ENCODE results near the gene NOL3. TPM values are rescaled to one million over a fixed set of nuclear protein-coding genes. Genes with fewer than 3 reads are reported as not detected.

NOL3 gene
- total and polyA plus RNA-seq, 2 of the 13 experiments (the other 11 are each of a cell fraction or from before 2014, with no cell fraction given), result 5.7 to 20.5 TPM

DNA sequence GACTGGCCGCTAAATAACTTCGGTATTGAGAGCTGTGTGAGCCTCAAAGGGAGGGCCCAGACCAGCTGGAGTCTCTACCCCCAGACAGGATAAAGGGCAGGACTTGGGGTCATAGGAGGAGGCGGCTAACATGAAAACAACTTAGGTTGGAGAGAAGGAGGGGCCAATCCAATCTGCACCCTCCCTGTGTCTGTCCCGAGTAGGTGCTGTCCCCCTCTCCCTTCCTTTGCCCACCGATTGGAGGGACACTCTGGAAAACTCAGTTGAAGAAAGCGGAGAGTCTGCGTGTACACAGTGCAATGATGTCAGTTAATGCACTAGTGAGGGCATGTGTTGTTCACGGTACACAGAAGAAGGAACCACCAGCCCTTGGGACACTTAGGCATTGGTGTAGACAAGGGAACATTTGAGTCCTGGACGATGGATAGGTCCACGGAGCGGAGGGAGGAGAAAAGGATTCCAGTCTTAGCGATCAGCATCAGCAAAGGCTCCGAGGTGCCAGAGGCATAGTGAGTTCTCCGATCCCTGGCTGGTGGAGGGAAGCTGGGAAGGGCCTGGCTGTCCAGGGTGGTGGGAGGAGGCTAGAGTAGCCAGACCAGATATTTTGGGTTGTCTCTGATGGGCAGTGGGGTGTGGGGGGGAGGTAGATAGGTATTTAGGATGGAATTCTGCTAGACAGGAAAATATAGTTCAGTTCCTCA is 761 bp downstream of the NOL3 start (continued):
- TF ChIP-seq CENPX (CRISPR knock-in tag; IDR thresholded peaks at IDR 0.05) (no peak), ZC3H13 (CRISPR knock-in tag; IDR thresholded peaks at IDR 0.05) (no peak)
- TF ChIP-seq, protein P1, sequence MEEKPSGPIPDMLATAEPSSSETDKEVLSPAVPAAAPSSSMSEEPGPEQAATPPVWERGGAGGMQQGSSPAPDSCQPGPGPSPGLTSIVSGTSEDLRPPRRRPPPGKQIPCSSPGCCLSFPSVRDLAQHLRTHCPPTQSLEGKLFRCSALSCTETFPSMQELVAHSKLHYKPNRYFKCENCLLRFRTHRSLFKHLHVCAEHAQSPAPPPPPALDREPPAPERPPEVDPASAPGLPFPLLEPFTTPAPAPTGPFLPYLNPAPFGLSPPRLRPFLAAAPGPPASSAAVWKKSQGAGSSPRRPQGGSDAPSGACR (CRISPR knock-in tag; IDR thresholded peaks at IDR 0.05), result no peak; the same call in 1 of the 2 replicates

DNA sequence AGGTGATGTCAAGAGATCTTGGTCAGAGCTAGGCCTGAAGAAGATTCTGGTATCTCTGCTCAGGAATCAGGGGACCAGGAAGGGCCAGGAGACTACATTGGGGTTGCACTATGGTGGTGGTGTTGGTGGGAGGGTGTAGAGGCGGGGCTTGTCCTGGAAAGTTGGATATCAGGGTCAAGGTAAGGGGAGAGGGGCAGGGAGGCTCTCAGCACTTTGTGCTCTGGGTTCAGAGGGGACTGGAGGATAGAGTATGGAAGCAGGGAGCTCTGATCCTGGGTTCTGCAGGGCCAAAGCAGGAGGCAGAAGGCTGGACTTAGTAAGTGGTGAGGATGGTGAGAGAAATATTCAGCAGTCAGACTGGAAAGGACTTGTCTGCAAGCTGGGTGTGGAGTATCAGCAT is 3.0 kb downstream of the NOL3 start:
- BruUV-seq (replicated peaks), result no TSS peak
- peaks cover 0 to 8% of the 10 kb centered on the region in 2 experiments; a peak in 2 of 5 replicates for H3K27me3 ChIP-seq (ENCODE audit: control insufficient read depth in 1 of 2, insufficient read depth in 2 of 2, low read length in 2 of 2)
- peak overlapping the region; percentile 52 to 75 (median 59) for H3K4me3 ChIP-seq (replicated peaks in 1 of 3; ENCODE audit: insufficient read depth in 1 of 3, low read depth in 2 of 3, low read length in 3 of 3)
- H3K79me2 ChIP-seq (ENCODE audit: insufficient read depth, low read length), result no peaks in the 10 kb centered on the region
- no peak overlapping the region for H2AFZ ChIP-seq (ENCODE audit: low read length)
- DNase-seq (ENCODE audit: low spot score) (no peak), FAIRE-seq (no peak), ATAC-seq (no peak)
- H4K20me1 ChIP-seq (ENCODE audit: insufficient read depth, low read length), result no peaks in the 10 kb centered on the region
- ChIA-PET CTCF (ENCODE audit: low intra/inter-chr PET ratio, low total read pairs) (interaction anchor here (1.5 kb wide), 1 partner anchor 13 kb away, joined by 5 read pairs; no protein-coding TSS in a partner anchor), POLR2A (interaction anchor here (1.3 to 2.7 kb wide), 4 partner anchors 11 to 62 kb away, joined by 3 to 18 read pairs (median 7); partner anchors contain the start of gene MATCAP1)
- H3K36me3 ChIP-seq (replicated peaks in 1 of 2; ENCODE audit: control insufficient read depth in 1 of 2, insufficient read depth in 2 of 2, low read length in 2 of 2), result no peaks in the 10 kb centered on the region; a peak in 1 of 5 replicates
- intact Hi-C loops (cut with micrococcal nuclease; ENCODE audit: unreplicated experiment) (no loop called here), in situ Hi-C loops (cut with HindIII; ENCODE audit: extremely low pct_ligation_motif_present, low pct_unique_long_range_greater_than_20kb) (no loop called here)
- no peaks in the 10 kb centered on the region for H3K9me3 ChIP-seq (ENCODE audit: low read length)
- 18% methylated on average over 1 of the region's 1 CpG for WGBS (ENCODE audit: low lambda C conversion rate)
- H3K4me2 ChIP-seq (ENCODE audit: low read depth, low read length), result peak overlapping the region; percentile 99
- no peak overlapping the region for H3K27ac ChIP-seq (ENCODE audit: extremely low read length, insufficient read depth, low read length)
- H3K9ac ChIP-seq (ENCODE audit: insufficient read depth, low read depth, low read length), result peak overlapping the region; percentile 34; the same call in 1 of the 2 replicates
- H3K4me1 ChIP-seq (ENCODE audit: insufficient read depth, low read length), result peaks cover 62% of the 10 kb centered on the region
- TF ChIP-seq NR2F6 (IDR thresholded peaks at IDR 0.05) (peak; percentile 45; the same call in 1 of the 2 replicates), NR2F6 (CRISPR knock-in tag; IDR thresholded peaks at IDR 0.05) (peak; percentile 74), ESRRA (CRISPR knock-in tag; IDR thresholded peaks at IDR 0.05; ENCODE audit: low read depth) (0 out of 2 replicates have a peak, but pooled peaks have one; percentile 19), ZNF614 (CRISPR knock-in tag; IDR thresholded peaks at IDR 0.05; ENCODE audit: borderline replicate concordance) (no peak), NBN (conservative IDR thresholded peaks at IDR 0.05) (no peak), HNF4A (CRISPR knock-in tag; IDR thresholded peaks at IDR 0.05) (peak; percentile 37; the same call in 1 of the 2 replicates), SP4 (CRISPR knock-in tag; IDR thresholded peaks at IDR 0.05) (0 out of 2 replicates have a peak, but pooled peaks have one; percentile 2), RBM39 (IDR thresholded peaks at IDR 0.05; ENCODE audit: low read depth, low read length, poor library complexity, severe bottlenecking) (no peak)
- TF ChIP-seq, protein P2, sequence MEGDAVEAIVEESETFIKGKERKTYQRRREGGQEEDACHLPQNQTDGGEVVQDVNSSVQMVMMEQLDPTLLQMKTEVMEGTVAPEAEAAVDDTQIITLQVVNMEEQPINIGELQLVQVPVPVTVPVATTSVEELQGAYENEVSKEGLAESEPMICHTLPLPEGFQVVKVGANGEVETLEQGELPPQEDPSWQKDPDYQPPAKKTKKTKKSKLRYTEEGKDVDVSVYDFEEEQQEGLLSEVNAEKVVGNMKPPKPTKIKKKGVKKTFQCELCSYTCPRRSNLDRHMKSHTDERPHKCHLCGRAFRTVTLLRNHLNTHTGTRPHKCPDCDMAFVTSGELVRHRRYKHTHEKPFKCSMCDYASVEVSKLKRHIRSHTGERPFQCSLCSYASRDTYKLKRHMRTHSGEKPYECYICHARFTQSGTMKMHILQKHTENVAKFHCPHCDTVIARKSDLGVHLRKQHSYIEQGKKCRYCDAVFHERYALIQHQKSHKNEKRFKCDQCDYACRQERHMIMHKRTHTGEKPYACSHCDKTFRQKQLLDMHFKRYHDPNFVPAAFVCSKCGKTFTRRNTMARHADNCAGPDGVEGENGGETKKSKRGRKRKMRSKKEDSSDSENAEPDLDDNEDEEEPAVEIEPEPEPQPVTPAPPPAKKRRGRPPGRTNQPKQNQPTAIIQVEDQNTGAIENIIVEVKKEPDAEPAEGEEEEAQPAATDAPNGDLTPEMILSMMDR (CRISPR knock-in tag; IDR thresholded peaks at IDR 0.05), result 0 out of 2 replicates have a peak, but pooled peaks have one; percentile 3
- TF ChIP-seq, protein P3, sequence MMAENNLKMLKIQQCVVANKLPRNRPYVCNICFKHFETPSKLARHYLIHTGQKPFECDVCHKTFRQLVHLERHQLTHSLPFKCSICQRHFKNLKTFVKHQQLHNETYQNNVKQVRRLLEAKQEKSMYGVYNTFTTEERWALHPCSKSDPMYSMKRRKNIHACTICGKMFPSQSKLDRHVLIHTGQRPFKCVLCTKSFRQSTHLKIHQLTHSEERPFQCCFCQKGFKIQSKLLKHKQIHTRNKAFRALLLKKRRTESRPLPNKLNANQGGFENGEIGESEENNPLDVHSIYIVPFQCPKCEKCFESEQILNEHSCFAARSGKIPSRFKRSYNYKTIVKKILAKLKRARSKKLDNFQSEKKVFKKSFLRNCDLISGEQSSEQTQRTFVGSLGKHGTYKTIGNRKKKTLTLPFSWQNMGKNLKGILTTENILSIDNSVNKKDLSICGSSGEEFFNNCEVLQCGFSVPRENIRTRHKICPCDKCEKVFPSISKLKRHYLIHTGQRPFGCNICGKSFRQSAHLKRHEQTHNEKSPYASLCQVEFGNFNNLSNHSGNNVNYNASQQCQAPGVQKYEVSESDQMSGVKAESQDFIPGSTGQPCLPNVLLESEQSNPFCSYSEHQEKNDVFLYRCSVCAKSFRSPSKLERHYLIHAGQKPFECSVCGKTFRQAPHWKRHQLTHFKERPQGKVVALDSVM (CRISPR knock-in tag; IDR thresholded peaks at IDR 0.05), result no peak
- TF ChIP-seq, protein P4, sequence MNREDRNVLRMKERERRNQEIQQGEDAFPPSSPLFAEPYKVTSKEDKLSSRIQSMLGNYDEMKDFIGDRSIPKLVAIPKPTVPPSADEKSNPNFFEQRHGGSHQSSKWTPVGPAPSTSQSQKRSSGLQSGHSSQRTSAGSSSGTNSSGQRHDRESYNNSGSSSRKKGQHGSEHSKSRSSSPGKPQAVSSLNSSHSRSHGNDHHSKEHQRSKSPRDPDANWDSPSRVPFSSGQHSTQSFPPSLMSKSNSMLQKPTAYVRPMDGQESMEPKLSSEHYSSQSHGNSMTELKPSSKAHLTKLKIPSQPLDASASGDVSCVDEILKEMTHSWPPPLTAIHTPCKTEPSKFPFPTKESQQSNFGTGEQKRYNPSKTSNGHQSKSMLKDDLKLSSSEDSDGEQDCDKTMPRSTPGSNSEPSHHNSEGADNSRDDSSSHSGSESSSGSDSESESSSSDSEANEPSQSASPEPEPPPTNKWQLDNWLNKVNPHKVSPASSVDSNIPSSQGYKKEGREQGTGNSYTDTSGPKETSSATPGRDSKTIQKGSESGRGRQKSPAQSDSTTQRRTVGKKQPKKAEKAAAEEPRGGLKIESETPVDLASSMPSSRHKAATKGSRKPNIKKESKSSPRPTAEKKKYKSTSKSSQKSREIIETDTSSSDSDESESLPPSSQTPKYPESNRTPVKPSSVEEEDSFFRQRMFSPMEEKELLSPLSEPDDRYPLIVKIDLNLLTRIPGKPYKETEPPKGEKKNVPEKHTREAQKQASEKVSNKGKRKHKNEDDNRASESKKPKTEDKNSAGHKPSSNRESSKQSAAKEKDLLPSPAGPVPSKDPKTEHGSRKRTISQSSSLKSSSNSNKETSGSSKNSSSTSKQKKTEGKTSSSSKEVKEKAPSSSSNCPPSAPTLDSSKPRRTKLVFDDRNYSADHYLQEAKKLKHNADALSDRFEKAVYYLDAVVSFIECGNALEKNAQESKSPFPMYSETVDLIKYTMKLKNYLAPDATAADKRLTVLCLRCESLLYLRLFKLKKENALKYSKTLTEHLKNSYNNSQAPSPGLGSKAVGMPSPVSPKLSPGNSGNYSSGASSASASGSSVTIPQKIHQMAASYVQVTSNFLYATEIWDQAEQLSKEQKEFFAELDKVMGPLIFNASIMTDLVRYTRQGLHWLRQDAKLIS (CRISPR knock-in tag; IDR thresholded peaks at IDR 0.05), result no peak
